Suppressor macrophage (primary cell): ENCODE results near the gene CEACAM1.
"Not testable (repeated sequence)": the region's sequence is repeated elsewhere in the genome, so short reads cannot be mapped to it uniquely, and the experiment has no call there.

ENCODE experiments used
- DNase-seq, 4 experiments: peaks; one replicate each; pipeline ENCODE4 v3.0.0-alpha.2; 2020 to 2022

The CEACAM1 gene

GRCh38 chr19:42473686-42474085 lies 54.6 kb downstream of the CEACAM1 start:
- DNase-seq, result no peak

DNA sequence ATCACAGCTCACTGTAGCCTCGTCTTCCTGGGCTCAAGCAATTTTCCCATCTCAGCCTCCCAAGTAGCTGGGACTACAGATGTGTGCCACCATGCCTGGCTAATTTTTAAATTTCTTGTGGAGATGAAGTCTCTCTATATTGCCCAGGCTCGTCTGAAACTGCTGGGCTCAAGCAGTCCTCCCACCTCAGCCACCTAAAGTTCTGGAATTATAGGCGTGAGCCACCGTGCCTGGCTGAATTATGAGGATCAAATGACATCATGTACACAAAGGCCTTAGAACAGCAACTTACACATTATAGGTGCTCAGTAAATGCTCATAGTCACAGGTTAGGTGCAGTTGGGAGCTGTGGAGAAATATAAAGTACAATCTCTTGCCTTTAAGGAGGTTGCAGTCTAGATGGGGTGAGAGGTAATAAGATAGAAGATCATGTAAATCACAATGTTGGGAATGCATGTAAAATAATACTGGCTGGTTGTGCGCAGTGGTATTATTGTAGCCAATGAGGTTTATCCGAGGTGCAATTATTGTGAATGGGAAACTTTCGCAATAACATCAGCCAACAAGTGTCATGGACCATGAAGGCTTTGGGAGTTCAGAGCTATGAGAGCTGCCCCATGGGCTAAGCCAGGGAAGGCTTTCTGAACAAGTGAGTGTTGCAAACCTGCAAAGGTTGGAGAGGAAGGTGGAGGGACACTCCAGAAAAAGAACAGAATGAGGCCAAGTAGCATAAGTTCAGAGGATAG lies 55.7 kb downstream of the CEACAM1 start:
- DNase-seq, result no peak

GRCh38 chr19:42471554-42472249 lies 56.6 kb downstream of the CEACAM1 start:
- no peak for DNase-seq

GRCh38 chr19:42469311-42470235 lies 58.7 kb downstream of the CEACAM1 start:
- peak in 3 of 4 experiments; percentile 40 to 54 (median 42) for DNase-seq

DNA sequence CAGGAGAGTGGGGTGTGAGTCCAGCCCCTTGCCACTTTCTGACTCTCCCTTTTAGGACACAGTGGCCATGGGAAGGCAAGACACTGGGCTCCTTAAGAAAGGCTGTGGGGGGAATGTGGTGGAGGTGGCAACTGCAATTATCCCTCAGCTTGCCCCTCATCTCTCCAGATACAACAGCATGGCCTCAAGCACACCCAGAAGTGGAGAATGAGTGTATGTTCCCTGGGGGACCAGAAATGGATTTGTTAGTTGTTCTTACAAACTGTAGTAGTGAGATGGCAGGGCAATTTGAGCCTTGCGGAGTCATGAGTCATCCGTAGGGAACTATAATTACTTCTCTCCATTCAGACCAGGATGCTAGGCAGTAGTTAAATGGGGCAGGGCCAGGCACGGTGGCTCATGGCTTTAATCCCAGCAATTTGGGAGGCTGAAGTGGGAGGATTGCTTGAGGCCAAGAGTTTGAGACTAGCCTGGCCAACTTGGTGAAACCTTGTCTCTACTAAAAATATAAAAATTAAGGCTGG lies 59.9 kb downstream of the CEACAM1 start:
- DNase-seq, result peak in 1 of 4 experiments; percentile 22

DNA sequence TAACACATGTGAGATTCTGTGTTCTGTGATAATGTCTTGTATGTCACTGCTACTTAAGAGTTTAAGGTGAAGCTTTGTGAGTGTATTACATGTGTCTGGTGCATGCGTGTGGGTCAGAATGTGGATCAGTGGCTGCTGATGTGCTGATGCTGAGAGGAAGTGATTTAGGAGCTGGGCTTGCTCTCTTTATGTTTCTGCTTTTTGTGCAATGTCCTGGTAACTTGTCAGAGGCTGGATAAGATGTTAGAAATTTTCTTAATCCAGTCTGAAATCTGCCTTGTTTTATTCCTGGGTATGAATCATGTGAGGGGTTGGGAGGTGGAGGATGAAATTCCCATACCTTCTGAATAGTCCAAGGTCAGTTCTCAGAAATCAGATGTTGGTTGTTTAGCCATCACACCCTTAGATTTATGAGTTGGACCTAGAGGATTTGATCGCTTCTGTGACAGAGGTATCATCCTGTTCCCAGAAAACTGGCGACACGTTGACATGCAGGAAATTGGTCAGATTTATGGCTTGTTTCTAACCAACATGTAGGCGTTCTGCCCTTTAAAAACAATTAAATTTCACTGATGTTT lies 61.0 kb downstream of the CEACAM1 start:
- peak; percentile 39 to 64 (median 55) for DNase-seq

GRCh38 chr19:42466521-42467182 lies 61.6 kb downstream of the CEACAM1 start:
- DNase-seq, result peak in 2 of 4 experiments; percentile 41 to 42

- peak in 1 of 4 experiments; percentile 33 for DNase-seq
Observed at GRCh38 chr19:42465827-42466280, 62.4 kb downstream of the CEACAM1 start.

DNA sequence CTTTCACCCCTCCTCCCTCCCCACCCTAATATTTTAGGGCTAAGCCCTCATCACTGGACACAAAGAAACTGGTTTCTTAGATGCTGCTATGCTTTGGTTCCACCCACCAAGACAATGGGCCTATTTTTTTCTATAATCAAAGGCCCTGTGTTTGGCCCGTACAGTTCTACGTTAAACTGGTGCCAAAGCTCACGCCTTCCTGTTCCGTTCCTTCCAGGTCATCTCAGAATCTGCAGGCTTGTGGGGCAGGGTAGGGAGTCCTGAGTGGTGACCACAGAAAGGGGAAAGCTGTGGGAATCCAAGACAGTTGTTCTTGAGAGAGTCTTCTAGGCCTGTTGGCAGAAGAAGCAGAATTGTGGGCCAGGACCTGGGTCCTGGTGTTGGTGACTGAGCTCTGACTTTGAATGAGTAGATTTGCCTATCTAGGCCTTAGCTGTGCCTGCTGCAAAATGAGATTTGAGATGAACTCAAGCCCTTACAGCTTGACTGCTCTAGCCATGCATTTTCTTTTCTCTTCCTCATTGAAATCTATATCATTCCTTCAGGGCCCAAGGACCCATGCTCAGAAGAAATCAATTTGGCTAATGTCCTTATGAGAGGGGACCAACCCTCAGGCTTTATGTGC lies 66.5 kb downstream of the CEACAM1 start:
- DNase-seq, result no peak

- not testable (repeated sequence) for DNase-seq
Observed at GRCh38 chr19:42461231-42461630, 67.0 kb downstream of the CEACAM1 start.

- no peak for DNase-seq
Observed at GRCh38 chr19:42459926-42460325, 68.4 kb downstream of the CEACAM1 start.
